Body of pancreas (tissue), 4 donors: ENCODE results near the gene ZNF555.

Source experiments
- CTCF ChIP-seq, 7 experiments: fragments of 450-650 bp in 4 of 7; fragments of 200-600 bp in 3 of 7; sonication (generic) in 3 of 7; IDR thresholded peaks; one replicate each; pipeline ENCODE4 v1.5.1; 2016 to 2019; ENCODE audit warnings: antibody characterized with exemption in 7 of 7
- POLR2A ChIP-seq, 3 donors: fragments of 450-650 bp; IDR thresholded peaks; one replicate each; pipeline ENCODE4 v1.6.1; 2016; ENCODE audit warnings: antibody characterized with exemption in 3 of 3, mild to moderate bottlenecking in 2 of 3

- TF ChIP-seq CTCF (IDR thresholded peaks at IDR 0.05) (no peak), POLR2A (IDR thresholded peaks at IDR 0.05) (no peak)
These were observed 11.3 kb downstream of the ZNF555 start for GRCh38 chr19:2852598-2852997.
